Endothelial cell of hepatic sinusoid (primary cell): Measurements from ENCODE around the gene KRT82.

Experiments
- in situ Hi-C: cut with HindIII; loops from 2 replicates; pipeline ENCODE4 v1.10.0; 2017; ENCODE audit warnings: low sequenced_read_pairs

KRT82 gene

DNA sequence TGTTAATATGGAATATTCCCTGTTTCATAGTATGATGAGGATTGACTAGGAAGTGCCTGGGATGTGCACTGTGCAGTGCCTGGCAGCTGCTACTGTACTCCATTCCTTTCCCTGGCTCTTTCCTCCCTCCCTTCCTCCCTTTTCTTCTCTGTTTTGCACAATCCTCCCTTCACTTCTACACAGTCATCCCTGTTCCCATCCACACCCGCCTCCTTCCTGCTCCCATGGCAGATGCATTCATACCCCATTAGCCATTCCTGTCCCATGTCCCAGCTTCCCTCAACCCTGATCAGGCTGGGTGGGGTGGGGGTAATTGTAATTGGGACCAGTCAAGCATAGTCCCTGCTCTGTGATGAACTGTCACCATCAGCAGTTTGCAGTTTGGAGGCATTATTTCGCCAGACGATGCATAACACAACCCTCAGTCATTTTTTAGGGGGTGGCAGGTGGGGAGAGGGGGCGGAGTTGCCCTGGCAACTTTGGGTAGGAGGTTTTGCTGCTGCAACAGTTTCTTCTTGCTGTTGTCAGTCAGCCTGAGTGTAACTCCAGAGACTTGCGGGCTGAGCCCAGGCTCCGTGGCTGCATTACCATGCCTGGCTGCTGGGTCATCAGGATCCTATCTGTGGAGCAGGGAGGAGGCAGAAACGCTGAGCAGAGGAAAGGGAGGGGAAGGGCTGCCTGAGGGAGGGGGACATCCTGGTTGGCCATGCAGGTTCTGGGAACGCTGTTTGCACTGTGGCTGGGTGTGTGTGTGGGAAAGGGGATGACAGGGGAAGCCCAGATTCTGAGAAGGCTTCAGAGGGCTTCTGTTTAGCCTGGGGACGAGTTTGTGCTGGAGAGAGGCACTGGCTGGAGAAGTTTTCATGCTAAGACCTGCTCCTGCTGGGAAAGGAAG lies 16.6 kb downstream of the KRT82 start:
- in situ Hi-C loops, result no loop called here

DNA sequence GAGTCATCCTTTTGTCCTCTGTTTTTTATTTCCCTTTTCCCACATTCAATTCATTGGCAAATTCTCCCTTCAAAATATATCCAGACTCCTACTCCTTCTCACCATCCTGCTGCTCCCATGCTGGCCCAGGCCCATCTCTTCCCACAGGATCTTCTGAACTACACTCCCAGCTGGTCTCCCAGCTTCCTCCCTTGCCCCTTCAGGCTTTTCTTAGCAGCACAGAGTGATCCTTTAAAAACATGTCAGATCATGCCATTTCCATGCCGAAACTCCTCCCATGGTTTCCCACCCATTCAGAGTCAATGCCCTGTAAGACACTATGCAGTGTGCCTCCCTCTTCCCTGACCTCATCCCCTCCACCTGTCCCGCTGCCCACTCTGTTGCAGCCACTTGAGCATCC lies 18.3 kb downstream of the KRT82 start:
- in situ Hi-C loops, result no loop called here

GRCh38 chr12:52385226-52385702 lies 20.9 kb downstream of the KRT82 start, which contains the start of gene KRT84:
Gene KRT84, minus strand, starts transcription at chr12:52385652. Its CDS starts 67 bp downstream, at chr12:52385585.
- in situ Hi-C loops, result no loop called here

- in situ Hi-C loops, result no loop called here
These were observed 22.8 kb downstream of the KRT82 start for GRCh38 chr12:52383331-52383730.

GRCh38 chr12:52382854-52383253 lies 23.3 kb downstream of the KRT82 start:
- in situ Hi-C loops, result no loop called here

DNA sequence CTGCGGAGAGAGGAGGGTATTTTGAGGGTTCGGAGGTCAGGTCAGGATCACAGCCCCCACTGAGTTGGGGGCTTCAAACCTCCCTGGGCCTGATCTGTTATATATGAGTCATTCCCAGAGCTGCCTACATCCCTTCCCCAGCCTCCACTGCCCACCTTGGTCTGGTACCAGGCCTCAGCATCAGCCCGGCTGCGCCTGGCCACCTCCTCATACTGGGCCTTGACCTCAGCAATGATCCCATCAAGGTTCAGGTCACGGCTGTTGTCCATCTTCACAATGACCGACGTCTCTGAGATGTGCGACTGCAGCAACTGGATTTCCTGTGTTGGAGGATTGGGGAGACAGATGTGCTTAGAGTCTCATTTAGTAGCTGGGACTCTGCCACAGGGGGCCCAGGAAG lies 24.9 kb downstream of the KRT82 start:
- in situ Hi-C loops, result no loop called here

DNA sequence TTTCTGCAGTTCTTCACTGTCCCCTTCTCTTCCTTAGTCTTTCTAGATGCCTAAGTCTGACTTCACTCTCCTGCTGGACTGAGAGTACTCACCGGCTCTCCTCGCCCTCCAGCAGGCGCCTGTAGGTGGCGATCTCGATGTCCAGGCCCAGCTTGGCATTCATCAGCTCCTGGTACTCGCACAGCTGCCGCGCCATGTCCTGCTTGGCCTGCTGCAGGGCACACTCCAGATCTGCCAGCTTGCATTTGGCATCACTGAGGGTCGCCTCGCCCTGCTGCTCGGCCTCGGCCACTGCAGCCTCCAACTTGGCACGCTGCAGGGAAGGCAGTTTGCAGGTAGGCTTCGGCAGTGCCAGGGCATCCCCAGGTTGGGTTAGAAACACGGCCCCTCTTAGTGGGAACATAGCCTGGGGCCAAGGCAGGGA lies 25.9 kb downstream of the KRT82 start:
- in situ Hi-C loops, result no loop called here

DNA sequence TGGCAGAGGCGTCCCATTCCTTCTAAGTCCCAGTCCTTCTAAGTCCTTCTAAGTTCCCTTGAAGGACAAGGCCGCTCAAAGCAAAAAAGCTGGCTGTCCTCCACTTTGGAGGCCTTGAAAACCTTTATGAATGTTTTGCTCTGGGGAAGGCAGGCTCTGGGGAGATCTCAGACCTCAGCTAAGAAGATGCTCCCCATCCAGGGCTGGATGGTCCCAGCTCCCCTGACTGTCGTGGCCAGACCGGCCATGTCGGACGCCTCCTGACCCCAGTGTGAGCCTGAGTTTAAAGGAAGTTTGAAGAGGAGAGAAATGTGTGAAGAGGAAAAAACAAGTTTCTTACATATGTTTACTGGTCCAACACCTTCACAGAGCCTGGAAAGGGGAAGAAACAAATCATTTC lies 26.6 kb downstream of the KRT82 start:
- in situ Hi-C loops, result no loop called here

DNA sequence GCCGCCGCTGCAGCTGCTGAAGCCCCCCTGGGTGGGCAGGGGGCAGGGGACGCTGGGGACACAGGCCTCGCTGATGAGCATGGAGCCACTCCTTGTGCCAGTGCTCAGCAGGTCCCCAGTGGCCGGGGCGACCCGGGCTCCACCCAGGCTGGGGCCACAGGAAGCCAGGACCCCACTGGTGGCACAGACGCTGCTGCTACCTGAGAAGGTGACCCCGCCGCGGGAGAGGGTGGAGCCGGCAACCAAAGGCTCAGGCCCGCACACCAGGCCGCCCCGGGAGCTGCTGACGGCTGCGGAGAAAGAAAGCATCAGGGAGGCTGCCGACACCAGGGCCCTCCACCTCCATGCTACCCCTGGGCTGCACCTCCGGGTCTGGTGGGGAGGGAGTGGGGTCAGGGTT lies 28.0 kb downstream of the KRT82 start:
- in situ Hi-C loops, result no loop called here

GRCh38 chr12:52377266-52377665 lies 28.9 kb downstream of the KRT82 start:
- in situ Hi-C loops, result no loop called here

DNA sequence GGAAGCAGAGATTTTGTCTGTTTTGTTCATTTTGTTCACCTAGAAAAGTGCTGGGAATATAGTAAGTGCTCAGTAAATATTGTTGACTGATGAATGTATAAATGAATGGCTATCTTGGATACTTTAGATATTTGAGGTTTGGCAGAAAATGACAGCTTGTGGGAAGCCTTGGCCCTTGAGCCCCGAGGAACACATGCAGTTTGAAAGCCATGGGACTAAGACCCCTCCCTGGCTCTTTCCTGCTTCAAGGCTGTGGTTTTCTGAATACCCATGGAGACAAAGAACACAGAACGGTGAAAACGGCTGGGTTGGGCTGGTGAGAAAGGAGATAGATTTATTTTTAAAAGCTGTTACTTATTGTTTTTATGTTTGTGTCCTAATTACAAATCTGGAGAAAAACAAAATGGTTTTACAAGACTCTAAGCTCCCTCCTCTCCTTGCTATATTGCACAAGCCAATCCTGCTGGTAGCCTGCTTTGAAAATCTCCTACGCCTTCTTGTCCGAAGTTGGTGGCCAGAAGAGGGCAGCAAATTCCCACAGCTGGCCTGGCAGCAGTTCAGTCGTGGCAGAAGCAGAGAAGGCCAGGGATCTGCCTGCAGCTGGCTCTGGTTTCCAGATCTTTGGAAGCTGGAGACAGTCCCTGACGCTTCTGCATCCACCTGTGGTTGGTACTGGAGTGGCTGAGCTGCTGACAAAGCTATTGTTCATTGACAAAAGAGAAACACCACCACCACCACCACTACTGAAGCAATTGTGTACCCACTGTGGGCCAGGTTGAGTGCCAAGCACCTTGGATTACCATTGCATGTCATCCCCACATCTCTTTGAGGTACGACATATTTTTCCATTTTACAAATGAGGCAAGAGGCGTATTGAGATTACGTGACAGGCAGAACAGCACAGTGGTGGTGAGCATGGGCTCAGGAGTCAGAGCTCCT lies 33.6 kb downstream of the KRT82 start:
- in situ Hi-C loops, result no loop called here

DNA sequence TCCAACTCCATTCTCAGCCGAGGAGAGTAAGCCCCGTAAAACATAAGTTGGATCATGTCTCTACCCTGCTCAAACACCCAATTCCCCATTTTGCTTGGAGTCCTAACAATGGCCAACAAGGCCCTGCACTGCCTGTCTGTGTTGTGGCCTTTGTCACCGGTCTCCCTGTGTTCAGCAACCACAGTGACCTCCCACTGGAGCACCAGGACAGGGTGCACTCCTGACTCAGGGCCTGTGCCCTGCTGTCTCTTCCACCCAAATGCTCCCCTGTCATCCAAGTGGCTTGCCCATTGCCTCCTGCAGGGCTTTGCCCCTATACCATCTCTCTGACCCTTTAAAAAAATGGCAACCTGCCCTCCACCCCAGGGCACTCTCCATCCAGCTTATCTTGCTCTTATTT lies 34.4 kb downstream of the KRT82 start:
- in situ Hi-C loops, result no loop called here

- in situ Hi-C loops, result no loop called here
These were observed 35.1 kb downstream of the KRT82 start for GRCh38 chr12:52370926-52371608.

DNA sequence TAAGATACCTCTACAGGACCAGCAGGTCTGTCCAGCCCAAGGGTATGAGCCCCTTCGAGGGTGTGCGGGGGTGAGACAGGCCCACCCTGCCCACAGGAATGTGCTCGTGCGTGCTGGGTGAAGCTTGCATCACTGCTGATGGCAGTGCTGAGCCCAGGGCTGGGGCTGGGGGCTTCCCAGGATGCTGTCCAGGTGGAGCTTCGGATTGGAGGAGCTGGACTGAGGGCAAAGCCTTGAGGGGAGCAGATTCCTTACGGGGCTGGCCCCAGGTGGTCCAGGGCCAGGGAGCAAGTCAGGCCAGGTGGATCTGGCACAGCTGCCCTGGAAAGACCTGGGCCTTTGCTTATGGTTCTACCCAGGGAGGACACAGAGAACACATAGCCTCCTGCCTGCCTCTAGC lies 36.3 kb downstream of the KRT82 start:
- in situ Hi-C loops, result no loop called here

- in situ Hi-C loops, result no loop called here
These were observed 36.9 kb downstream of the KRT82 start for GRCh38 chr12:52369211-52369610.

DNA sequence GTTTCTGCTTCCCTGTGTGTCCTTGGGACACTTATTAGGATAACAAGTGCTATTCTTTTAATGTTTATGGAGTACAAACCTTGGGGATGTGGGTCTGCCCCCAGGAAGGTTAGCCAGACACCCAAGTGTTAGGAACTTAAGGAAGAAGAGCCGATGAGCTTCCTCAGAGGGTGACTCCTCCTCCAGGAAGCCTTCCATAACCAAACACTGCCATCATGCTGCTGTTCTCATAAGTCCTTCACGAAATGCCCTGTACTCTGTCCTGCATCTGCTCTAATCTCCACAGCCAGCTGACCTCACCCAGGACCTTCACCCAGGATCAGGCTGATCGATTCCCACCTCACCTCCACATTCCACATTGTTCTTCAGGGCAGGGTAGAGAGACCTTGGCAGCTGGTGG lies 37.6 kb downstream of the KRT82 start:
- in situ Hi-C loops, result no loop called here

GRCh38 chr12:52367876-52368275 lies 38.3 kb downstream of the KRT82 start:
- in situ Hi-C loops, result no loop called here

- in situ Hi-C loops, result no loop called here
These were observed 39.2 kb downstream of the KRT82 start, which contains the start of gene KRT85 for GRCh38 chr12:52366738-52367485. Gene KRT85, minus strand, starts transcription at chr12:52367481. Its CDS starts 76 bp downstream, at chr12:52367405.

DNA sequence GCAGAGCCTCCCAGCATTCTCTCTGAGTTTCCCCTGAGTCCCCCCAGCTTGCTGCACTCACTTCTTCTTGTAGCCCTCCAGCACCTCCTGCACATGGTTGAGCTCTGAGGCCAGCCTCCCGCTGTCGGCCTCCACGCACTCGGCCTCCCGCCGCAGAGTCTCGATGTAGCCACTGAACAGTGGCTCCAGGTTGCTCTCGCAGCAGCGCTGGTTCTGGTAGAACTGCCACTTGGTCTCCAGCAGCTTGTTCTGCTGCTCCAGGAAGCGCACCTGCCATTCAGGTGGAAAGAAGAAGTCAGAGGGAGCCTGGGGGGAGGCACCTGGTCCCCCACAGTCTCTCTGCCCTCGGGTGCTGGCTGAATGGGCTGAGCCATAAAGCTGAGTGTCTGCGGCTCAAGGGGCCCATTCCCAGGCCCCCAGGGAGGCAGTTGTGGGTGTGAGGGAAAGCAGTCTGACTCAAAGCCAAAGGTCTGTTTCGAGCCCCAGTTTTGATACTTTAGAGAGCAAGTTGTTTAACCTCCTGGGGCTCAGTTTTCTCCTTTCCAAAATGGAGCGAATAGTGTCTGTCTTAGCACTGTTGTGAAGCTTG lies 41.1 kb downstream of the KRT82 start:
- in situ Hi-C loops, result no loop called here

DNA sequence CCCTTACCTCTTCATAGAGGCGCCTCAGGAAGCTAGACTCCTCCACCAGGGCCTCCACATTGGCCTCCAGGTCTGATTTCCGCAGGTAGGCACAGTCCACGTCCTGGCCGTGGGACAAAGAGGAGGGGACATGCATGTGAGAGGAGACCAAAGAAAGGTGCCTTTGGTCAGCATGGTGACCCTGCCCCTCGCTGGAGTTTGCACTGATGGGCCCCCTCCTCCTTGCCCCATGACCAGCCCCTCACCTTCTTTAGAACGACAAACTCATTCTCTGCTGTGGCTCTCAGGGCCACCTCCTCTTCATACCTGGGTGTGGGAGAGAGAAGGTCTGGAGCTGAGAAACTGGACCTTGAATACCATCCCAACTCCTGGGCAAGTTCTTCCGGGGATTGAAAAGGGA lies 42.1 kb downstream of the KRT82 start:
- in situ Hi-C loops, result no loop called here
